Cardiac muscle cell (in vitro differentiated cells and primary cell): ENCODE results near the gene MFAP4. TPM values are rescaled to one million over a fixed set of nuclear protein-coding genes. Genes with fewer than 3 reads are reported as not detected.

Experiments
- DNase-seq, 2 donors: peaks; one replicate each; pipeline versions ENCODE4 v3.0.0 to v3.0.0-alpha.2; 2010 to 2017; ENCODE audit warnings: low read depth in 1 of 2, low spot score in 1 of 2
- H3K27ac ChIP-seq: fragments of 200-600 bp; sonication (generic); 2 replicates; pipeline ENCODE4 v1.5.1; 2016
- H3K27me3 ChIP-seq: fragments of 200-600 bp; sonication (generic); 2 replicates; pipeline ENCODE4 v1.6.0; 2016; ENCODE audit warnings: control low read depth
- H3K36me3 ChIP-seq: fragments of 200-600 bp; sonication (generic); 2 replicates; pipeline ENCODE4 v1.5.1; 2016; ENCODE audit warnings: control low read depth
- H3K4me1 ChIP-seq: fragments of 200-600 bp; sonication (generic); 2 replicates; pipeline ENCODE4 v1.8.1; 2017; ENCODE audit warnings: low read depth, mild to moderate bottlenecking, mixed run types
- H3K4me3 ChIP-seq: fragments of 200-600 bp; sonication (generic); 2 replicates; pipeline ENCODE4 v1.5.1; 2016; ENCODE audit warnings: mild to moderate bottlenecking
- H3K9me3 ChIP-seq: fragments of 200-600 bp; sonication (generic); 2 replicates; pipeline ENCODE4 v1.5.1; 2017; ENCODE audit warnings: low read depth, mild to moderate bottlenecking, control low read depth
- CTCF ChIP-seq: IDR thresholded peaks from 2 replicates; pipeline ENCODE4 v1.5.1; 2012; ENCODE audit warnings: low read depth, mild to moderate bottlenecking, low read length
- polyA plus RNA-seq: library from polyadenylated mRNA; unstranded; fragments of >200 nt; fragmentation: Nextera tagmentation; extraction: Ambion mirVana; gene quantifications from 2 replicates; pipeline ENCODE4 v1.2.1, GENCODE V29; 2016
- total RNA-seq: library from RNA; depleted of rRNA; stranded (reverse); fragments of >200 nt; gene quantifications from 2 replicates; pipeline ENCODE4 v1.2.3, GENCODE V29; 2016

The MFAP4 gene
- total and polyA plus RNA-seq, 2 experiments from 2014 or later, result 16.7 to 23.4 TPM

- Histone ChIP-seq H3K4me3 (no peak overlapping the region), H3K27me3 (no peaks in the 10 kb centered on the region), H3K36me3 (no peaks in the 10 kb centered on the region), H3K9me3 (no peaks in the 10 kb centered on the region), H3K4me1 (no peaks in the 10 kb centered on the region), H3K27ac (no peak overlapping the region)
- no peak for DNase-seq
- no peak for TF ChIP-seq CTCF
Measured at GRCh38 chr17:19409066-19409465, 22.1 kb upstream of the MFAP4 start.

- TF ChIP-seq CTCF, result no peak
- no peak overlapping the region for H3K4me3 ChIP-seq
- H3K4me1 ChIP-seq, result no peaks in the 10 kb centered on the region
- H3K36me3 ChIP-seq, result no peaks in the 10 kb centered on the region
- no peaks in the 10 kb centered on the region for H3K27me3 ChIP-seq
- H3K27ac ChIP-seq, result no peak overlapping the region
- DNase-seq, result no peak
- H3K9me3 ChIP-seq, result no peaks in the 10 kb centered on the region
Measured at GRCh38 chr17:19408346-19408710, 21.3 kb upstream of the MFAP4 start.

GRCh38 chr17:19407601-19408345 lies 20.8 kb upstream of the MFAP4 start:
- Histone ChIP-seq H3K27ac (no peak overlapping the region), H3K4me1 (no peaks in the 10 kb centered on the region), H3K4me3 (no peak overlapping the region), H3K36me3 (no peaks in the 10 kb centered on the region), H3K27me3 (no peaks in the 10 kb centered on the region), H3K9me3 (no peaks in the 10 kb centered on the region)
- no peak for TF ChIP-seq CTCF
- no peak for DNase-seq

GRCh38 chr17:19405114-19405513 lies 18.1 kb upstream of the MFAP4 start:
- Histone ChIP-seq H3K9me3 (no peaks in the 10 kb centered on the region), H3K27me3 (no peaks in the 10 kb centered on the region), H3K27ac (no peak overlapping the region), H3K36me3 (no peaks in the 10 kb centered on the region), H3K4me3 (no peak overlapping the region), H3K4me1 (peaks cover 8% of the 10 kb centered on the region)
- no peak for DNase-seq
- no peak for TF ChIP-seq CTCF

- no peak for TF ChIP-seq CTCF
- Histone ChIP-seq H3K27ac (no peak overlapping the region), H3K4me3 (no peak overlapping the region), H3K27me3 (no peaks in the 10 kb centered on the region), H3K4me1 (peaks cover 8% of the 10 kb centered on the region), H3K36me3 (no peaks in the 10 kb centered on the region), H3K9me3 (no peaks in the 10 kb centered on the region)
- no peak for DNase-seq
Measured at GRCh38 chr17:19404264-19404663, 17.3 kb upstream of the MFAP4 start.

GRCh38 chr17:19403021-19403420 lies 16.0 kb upstream of the MFAP4 start:
- no peaks in the 10 kb centered on the region for H3K36me3 ChIP-seq
- H3K27ac ChIP-seq, result no peak overlapping the region
- no peak overlapping the region for H3K4me3 ChIP-seq
- TF ChIP-seq CTCF, result no peak
- H3K9me3 ChIP-seq, result no peaks in the 10 kb centered on the region
- peaks cover 8% of the 10 kb centered on the region for H3K4me1 ChIP-seq
- DNase-seq, result no peak
- H3K27me3 ChIP-seq, result no peaks in the 10 kb centered on the region
